ENCODE measurements around the gene TCAF1. TPM values are rescaled to one million over a fixed set of nuclear protein-coding genes. Genes with fewer than 3 reads are reported as not detected.

Gene TCAF1
- total and polyA plus RNA-seq, 2 donors (not counting 1 experiment from before 2014, with no cell fraction given): 7.1 to 17.3 TPM

DNA sequence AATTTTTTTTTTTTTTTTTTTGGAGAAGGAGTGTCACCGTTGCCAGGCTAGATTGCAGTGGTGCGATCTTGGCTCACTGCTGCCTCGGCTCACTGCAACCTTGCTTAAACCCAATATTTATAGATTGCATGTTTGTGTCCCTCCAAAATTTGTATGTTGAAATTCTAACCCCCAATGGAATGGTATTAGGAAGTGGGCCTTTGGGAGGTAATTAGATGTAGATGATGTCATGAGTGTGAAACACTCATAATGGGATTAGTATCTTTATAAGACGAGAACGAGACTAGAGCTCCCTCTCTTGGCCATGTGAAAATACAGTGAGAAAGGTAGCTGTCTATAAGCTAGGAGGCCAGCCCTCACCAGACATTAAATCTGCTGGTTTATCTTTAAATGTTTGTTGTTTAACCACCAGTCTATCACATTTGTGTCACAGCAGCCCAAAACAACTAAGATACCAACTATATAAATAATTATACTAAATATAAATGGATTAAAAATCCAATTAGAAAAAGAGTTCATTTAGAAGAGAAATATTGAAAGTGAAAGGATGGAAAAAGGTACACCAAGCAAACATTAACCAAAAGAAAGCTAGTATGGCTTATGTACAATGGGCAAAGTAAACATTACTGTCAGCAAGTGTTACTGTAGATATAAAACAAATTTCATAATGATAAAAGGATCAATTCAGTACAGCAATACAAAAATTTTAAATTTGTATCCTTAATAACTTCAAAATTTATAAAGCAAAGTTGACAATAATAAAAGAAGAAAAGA, 9.3 kb downstream of the TCAF1 start:
- no peak overlapping the region for H3K27ac ChIP-seq (ENCODE audit: low read length in 2 of 2)
- DNase-seq: peak; percentile 25
- POLR2A ChIA-PET: interaction anchor here (0.7 kb wide), 1 partner anchor 9 kb away, joined by 3 read pairs; the partner anchor contains the start of gene TCAF1
- H3K27ac Mint-ChIP-seq: no peak overlapping the region
- CTCF ChIA-PET: interaction anchor here (0.7 to 3.3 kb wide), 2 partner anchors 9 to 12 kb away, joined by 3 to 13 read pairs; partner anchors contain the start of gene TCAF1
- no peak overlapping the region for H3K4me3 ChIP-seq (ENCODE audit: control extremely low read depth in 1 of 5, extremely low read depth in 1 of 5, insufficient read depth in 1 of 5, low read depth in 2 of 5, low read length in 4 of 5)
- H3K79me2 ChIP-seq (ENCODE audit: control insufficient read depth, insufficient read depth, low read length): peaks cover 40% of the 10 kb centered on the region
- ATAC-seq (ENCODE audit: low read depth): no peak
- H3K9me3 Mint-ChIP-seq (ENCODE audit: insufficient read depth): peaks cover 9% of the 10 kb centered on the region
- TF ChIP-seq, protein P1, sequence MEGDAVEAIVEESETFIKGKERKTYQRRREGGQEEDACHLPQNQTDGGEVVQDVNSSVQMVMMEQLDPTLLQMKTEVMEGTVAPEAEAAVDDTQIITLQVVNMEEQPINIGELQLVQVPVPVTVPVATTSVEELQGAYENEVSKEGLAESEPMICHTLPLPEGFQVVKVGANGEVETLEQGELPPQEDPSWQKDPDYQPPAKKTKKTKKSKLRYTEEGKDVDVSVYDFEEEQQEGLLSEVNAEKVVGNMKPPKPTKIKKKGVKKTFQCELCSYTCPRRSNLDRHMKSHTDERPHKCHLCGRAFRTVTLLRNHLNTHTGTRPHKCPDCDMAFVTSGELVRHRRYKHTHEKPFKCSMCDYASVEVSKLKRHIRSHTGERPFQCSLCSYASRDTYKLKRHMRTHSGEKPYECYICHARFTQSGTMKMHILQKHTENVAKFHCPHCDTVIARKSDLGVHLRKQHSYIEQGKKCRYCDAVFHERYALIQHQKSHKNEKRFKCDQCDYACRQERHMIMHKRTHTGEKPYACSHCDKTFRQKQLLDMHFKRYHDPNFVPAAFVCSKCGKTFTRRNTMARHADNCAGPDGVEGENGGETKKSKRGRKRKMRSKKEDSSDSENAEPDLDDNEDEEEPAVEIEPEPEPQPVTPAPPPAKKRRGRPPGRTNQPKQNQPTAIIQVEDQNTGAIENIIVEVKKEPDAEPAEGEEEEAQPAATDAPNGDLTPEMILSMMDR (IDR thresholded peaks at IDR 0.05): peak; percentile 43
- TF ChIP-seq EZH2 (IDR thresholded peaks at IDR 0.05; ENCODE audit: borderline replicate concordance, insufficient read depth, low read depth, low read length, poor library complexity, severe bottlenecking): no peak
- H2AFZ ChIP-seq (ENCODE audit: insufficient read depth, low read depth, low read length, poor library complexity, severe bottlenecking): no peak overlapping the region
- intact Hi-C loops (cut with micrococcal nuclease): no loop called here
- 80% methylated on average over 1 of the region's 5 CpGs for WGBS (ENCODE audit: insufficient coverage)
- H3K4me3 Mint-ChIP-seq: no peak overlapping the region
- no peak overlapping the region for H3K4me2 ChIP-seq (replicated peaks; ENCODE audit: low read depth, low read length, poor library complexity, severe bottlenecking)
- H3K36me3 ChIP-seq (replicated peaks in 1 of 2; ENCODE audit: control extremely low read depth in 1 of 2, control insufficient read depth in 1 of 2, extremely low read depth in 1 of 2, insufficient read depth in 2 of 2, low read length in 1 of 2): no peaks in the 10 kb centered on the region
- no peaks in the 10 kb centered on the region for H3K4me1 ChIP-seq (ENCODE audit: control insufficient read depth in 2 of 2, insufficient read depth in 2 of 2, low read length in 2 of 2)
- H3K9ac ChIP-seq (ENCODE audit: low read length): no peak overlapping the region
- H3K27me3 Mint-ChIP-seq: no peaks in the 10 kb centered on the region
- H3K27me3 ChIP-seq (replicated peaks in 1 of 4; ENCODE audit: control extremely low read depth in 1 of 4, control insufficient read depth in 3 of 4, insufficient read depth in 4 of 4, low read length in 3 of 4): no peaks in the 10 kb centered on the region
- H4K20me1 ChIP-seq (ENCODE audit: control insufficient read depth, insufficient read depth, low read length, poor library complexity, severe bottlenecking): peaks cover 10% of the 10 kb centered on the region
- peaks cover 0 to 5% (median 2%) of the 10 kb centered on the region in 3 donors for H3K9me3 ChIP-seq (ENCODE audit: control extremely low read depth in 1 of 3, control insufficient read depth in 2 of 3, insufficient read depth in 1 of 3, low read length in 2 of 3)
- H3K4me1 Mint-ChIP-seq: peaks cover 3% of the 10 kb centered on the region

DNA sequence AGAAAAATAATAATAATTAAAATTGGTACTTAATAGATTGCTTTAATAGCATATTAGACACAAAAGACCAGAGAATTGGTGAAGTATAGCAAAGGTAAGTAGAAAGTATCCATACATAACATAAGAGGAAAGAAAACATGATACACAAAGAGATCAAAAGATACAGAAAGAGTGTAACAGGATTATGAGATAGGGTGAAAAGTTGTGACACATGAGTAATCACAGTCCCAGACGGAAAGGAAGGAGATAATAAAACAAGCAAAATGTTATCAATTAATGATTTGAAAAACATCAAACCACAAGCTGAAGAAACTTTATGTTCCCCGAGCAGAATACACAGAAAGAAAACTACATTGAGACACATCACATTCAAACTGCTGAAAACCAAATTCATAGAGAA, 10.5 kb downstream of the TCAF1 start:
- DNase-seq: no peak
- Mint-ChIP-seq H3K4me3 (no peak overlapping the region), H3K27ac (no peak overlapping the region), H3K4me1 (peaks cover 6% of the 10 kb centered on the region), H3K9me3 (ENCODE audit: insufficient read depth) (peaks cover 9% of the 10 kb centered on the region), H3K27me3 (peaks cover 4% of the 10 kb centered on the region)
- H3K4me2 ChIP-seq (replicated peaks; ENCODE audit: low read depth, low read length, poor library complexity, severe bottlenecking): no peak overlapping the region
- ChIA-PET CTCF (interaction anchor here (3.3 kb wide), 1 partner anchor 10 kb away, joined by 13 read pairs; the partner anchor contains the start of gene TCAF1), POLR2A (no interaction called here)
- no peaks in the 10 kb centered on the region for H3K36me3 ChIP-seq (replicated peaks in 1 of 2; ENCODE audit: control extremely low read depth in 1 of 2, control insufficient read depth in 1 of 2, extremely low read depth in 1 of 2, insufficient read depth in 2 of 2, low read length in 1 of 2)
- WGBS (ENCODE audit: insufficient coverage): no CpG with 5 or more reads among the region's 2 CpGs
- H3K9me3 ChIP-seq (ENCODE audit: control extremely low read depth in 1 of 3, control insufficient read depth in 2 of 3, insufficient read depth in 1 of 3, low read length in 2 of 3): peaks cover 0 to 5% (median 2%) of the 10 kb centered on the region in 3 donors
- peaks cover 0 to under 1% of the 10 kb centered on the region in 2 donors for H3K4me1 ChIP-seq (ENCODE audit: control insufficient read depth in 2 of 2, insufficient read depth in 2 of 2, low read length in 2 of 2)
- intact Hi-C loops (cut with micrococcal nuclease): no loop called here
- H3K79me2 ChIP-seq (ENCODE audit: control insufficient read depth, insufficient read depth, low read length): peaks cover 40% of the 10 kb centered on the region
- peaks cover 0 to 4% (median 2%) of the 10 kb centered on the region in 4 experiments for H3K27me3 ChIP-seq (replicated peaks in 1 of 4; ENCODE audit: control extremely low read depth in 1 of 4, control insufficient read depth in 3 of 4, insufficient read depth in 4 of 4, low read length in 3 of 4)
- H2AFZ ChIP-seq (ENCODE audit: insufficient read depth, low read depth, low read length, poor library complexity, severe bottlenecking): no peak overlapping the region
- TF ChIP-seq, protein P1 (IDR thresholded peaks at IDR 0.05): no peak
- no peak for TF ChIP-seq EZH2 (IDR thresholded peaks at IDR 0.05; ENCODE audit: borderline replicate concordance, insufficient read depth, low read depth, low read length, poor library complexity, severe bottlenecking)
- H3K27ac ChIP-seq (ENCODE audit: low read length in 2 of 2): no peak overlapping the region
- no peak overlapping the region for H3K4me3 ChIP-seq (ENCODE audit: control extremely low read depth in 1 of 5, extremely low read depth in 1 of 5, insufficient read depth in 1 of 5, low read depth in 2 of 5, low read length in 4 of 5)
- no peak overlapping the region for H3K9ac ChIP-seq (ENCODE audit: low read length)
- H4K20me1 ChIP-seq (ENCODE audit: control insufficient read depth, insufficient read depth, low read length, poor library complexity, severe bottlenecking): peaks cover 14% of the 10 kb centered on the region
- no peak for ATAC-seq (ENCODE audit: low read depth)
